Measurements from ENCODE around the gene FBXL2. TPM values are rescaled to one million over a fixed set of nuclear protein-coding genes. Genes with fewer than 3 reads are reported as not detected.
"Not testable (repeated sequence)": the region's sequence is repeated elsewhere in the genome, so short reads cannot be mapped to it uniquely, and the experiment has no call there.

FBXL2 gene
- total RNA-seq, 3 donors from 2014 or later, result 0.43 to 5.6 (median 1.2) TPM

DNA sequence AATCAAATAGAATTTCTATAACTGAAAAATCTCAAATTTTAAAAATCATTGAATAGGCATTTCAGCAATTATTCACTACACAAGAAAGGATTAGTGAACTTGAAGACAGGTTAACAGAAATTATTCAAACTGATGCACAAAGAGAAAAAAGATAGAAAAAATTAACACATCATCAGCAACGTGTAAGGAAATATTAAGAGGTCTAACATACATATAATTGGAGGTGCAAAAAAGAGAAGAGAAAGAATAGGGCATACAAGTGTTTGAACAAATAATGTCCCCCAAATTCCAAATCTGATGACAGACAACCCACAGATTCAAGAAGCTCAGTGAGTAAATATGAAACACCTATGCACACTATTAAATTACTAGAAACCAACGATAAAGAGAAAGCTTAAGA lies 57.1 kb downstream of the FBXL2 start:
- Histone ChIP-seq H3K9me3 (peaks cover 16% of the 10 kb centered on the region), H3K4me3 (no peak overlapping the region), H3K36me3 (ENCODE audit: low read depth) (no peaks in the 10 kb centered on the region), H3K4me1 (ENCODE audit: low read depth) (no peaks in the 10 kb centered on the region)
- TF ChIP-seq CTCF (IDR thresholded peaks at IDR 0.05), result no peak
- ATAC-seq (no peak), DNase-seq (no peak)
- intact Hi-C loops (cut with DNase I, micrococcal nuclease), result no loop called here

- H3K4me1 ChIP-seq (ENCODE audit: low read depth); H3K4me3 ChIP-seq; H3K36me3 ChIP-seq (ENCODE audit: low read depth); H3K9me3 ChIP-seq; intact Hi-C loops (cut with DNase I, micrococcal nuclease); ATAC-seq; DNase-seq: not testable (repeated sequence)
Observed at GRCh38 chr3:33338936-33339465, 61.8 kb downstream of the FBXL2 start.

GRCh38 chr3:33339758-33340157 lies 62.5 kb downstream of the FBXL2 start:
- H3K9me3 ChIP-seq, result peaks cover 1% of the 10 kb centered on the region
- no peak for DNase-seq
- no peaks in the 10 kb centered on the region for H3K36me3 ChIP-seq (ENCODE audit: low read depth)
- H3K4me1 ChIP-seq (ENCODE audit: low read depth), result no peaks in the 10 kb centered on the region
- no peak overlapping the region for H3K4me3 ChIP-seq
- no peak for TF ChIP-seq CTCF (IDR thresholded peaks at IDR 0.05)
- ATAC-seq, result no peak
- intact Hi-C loops (cut with DNase I, micrococcal nuclease), result no loop called here

GRCh38 chr3:33355611-33356010 lies 78.4 kb downstream of the FBXL2 start:
- no peaks in the 10 kb centered on the region for H3K9me3 ChIP-seq
- ATAC-seq, result peak; percentile 88
- H3K4me3 ChIP-seq, result no peak overlapping the region
- TF ChIP-seq CTCF (IDR thresholded peaks at IDR 0.05), result no peak
- no peaks in the 10 kb centered on the region for H3K36me3 ChIP-seq (ENCODE audit: low read depth)
- peak in 1 of 3 donors; percentile 19 for DNase-seq
- intact Hi-C loops (cut with DNase I, micrococcal nuclease), result no loop called here
- H3K4me1 ChIP-seq (ENCODE audit: low read depth), result peaks cover 5% of the 10 kb centered on the region

GRCh38 chr3:33358172-33358781 lies 81.0 kb downstream of the FBXL2 start:
- H3K4me1 ChIP-seq (ENCODE audit: low read depth), result peaks cover 5% of the 10 kb centered on the region
- DNase-seq (no peak), ATAC-seq (no peak)
- TF ChIP-seq CTCF (IDR thresholded peaks at IDR 0.05), result no peak
- H3K4me3 ChIP-seq, result no peak overlapping the region
- no peaks in the 10 kb centered on the region for H3K36me3 ChIP-seq (ENCODE audit: low read depth)
- intact Hi-C loops (cut with DNase I, micrococcal nuclease), result no loop called here
- no peaks in the 10 kb centered on the region for H3K9me3 ChIP-seq

DNA sequence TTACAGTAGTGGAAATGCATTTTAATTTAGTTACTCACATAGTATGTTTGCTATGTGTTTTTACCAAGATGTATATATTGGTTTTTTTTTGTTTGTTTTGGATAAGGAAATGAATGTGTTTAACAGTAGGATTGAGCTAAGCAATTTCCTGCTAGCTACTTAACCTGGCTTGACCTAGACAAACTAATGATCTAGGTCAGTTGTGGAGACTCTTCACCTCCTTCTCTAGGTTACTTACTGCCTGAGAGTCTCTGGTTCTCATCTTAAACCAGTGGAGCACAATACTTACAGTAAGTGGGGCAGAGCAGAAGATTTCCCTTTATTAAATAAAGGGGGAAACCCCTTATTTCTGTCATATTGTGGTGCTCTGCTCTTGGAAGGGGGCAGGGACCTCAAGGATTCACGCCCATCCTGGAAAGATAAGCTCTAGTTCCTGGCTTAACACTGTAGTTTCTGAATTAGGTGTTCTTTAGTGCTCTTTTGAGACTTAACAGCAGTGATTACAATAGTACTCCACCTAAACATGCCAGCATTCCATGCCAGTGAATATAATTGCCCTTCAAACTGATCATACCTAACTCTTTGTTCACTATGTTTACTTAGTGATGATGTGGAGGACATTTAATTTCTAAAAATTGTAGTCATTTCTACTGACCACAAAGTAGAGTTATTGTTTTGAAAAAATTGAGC lies 83.0 kb downstream of the FBXL2 start:
- intact Hi-C loops (cut with DNase I, micrococcal nuclease), result no loop called here
- Histone ChIP-seq H3K36me3 (ENCODE audit: low read depth) (no peaks in the 10 kb centered on the region), H3K4me3 (no peak overlapping the region), H3K4me1 (ENCODE audit: low read depth) (peaks cover 5% of the 10 kb centered on the region), H3K9me3 (no peaks in the 10 kb centered on the region)
- no peak for TF ChIP-seq CTCF (IDR thresholded peaks at IDR 0.05)
- ATAC-seq, result peak; percentile 66
- no peak for DNase-seq

All from mucosa of descending colon (tissue), 3 donors.